HK-2 (cell line): ENCODE data around the gene ACYP1.
"Not testable (repeated sequence)": the region's sequence is repeated elsewhere in the genome, so short reads cannot be mapped to it uniquely, and the experiment has no call there.

Experiments
- DNase-seq: peaks from one replicate; pipeline ENCODE4 v3.0.0-alpha.2; 2018; ENCODE audit not compliant: unreplicated experiment

ACYP1 gene

GRCh38 chr14:75068294-75069120 lies 4.7 kb upstream of the ACYP1 start:
- DNase-seq, result no peak

- not testable (repeated sequence) for DNase-seq
These were observed 3.9 kb upstream of the ACYP1 start for GRCh38 chr14:75067765-75068164.

- no peak for DNase-seq
These were observed 3.4 kb upstream of the ACYP1 start for GRCh38 chr14:75067212-75067611.

GRCh38 chr14:75066691-75067090 lies 2.9 kb upstream of the ACYP1 start:
- no peak for DNase-seq

- no peak for DNase-seq
These were observed 362 bp upstream of the ACYP1 start for GRCh38 chr14:75064205-75064567.

GRCh38 chr14:75063013-75063412 lies 811 bp downstream of the ACYP1 start:
- no peak for DNase-seq

GRCh38 chr14:75060420-75060819 lies 3.4 kb downstream of the ACYP1 start:
- DNase-seq, result no peak

- no peak for DNase-seq
These were observed 4.2 kb downstream of the ACYP1 start for GRCh38 chr14:75059642-75060041.

GRCh38 chr14:75054421-75054820 lies 9.4 kb downstream of the ACYP1 start:
- DNase-seq, result no peak

GRCh38 chr14:75053396-75054291 lies 10.2 kb downstream of the ACYP1 start:
- DNase-seq, result no peak

- no peak for DNase-seq
These were observed 12.3 kb downstream of the ACYP1 start for GRCh38 chr14:75051556-75051899.

GRCh38 chr14:75050852-75051555 lies 12.8 kb downstream of the ACYP1 start, which contains the start of gene MLH3:
Gene MLH3, minus strand, starts transcription at chr14:75051467. Its CDS starts 1,812 bp downstream, at chr14:75049655.
- DNase-seq, result peak; percentile 89

- no peak for DNase-seq
These were observed 14.1 kb downstream of the ACYP1 start for GRCh38 chr14:75049731-75050201.

GRCh38 chr14:75049136-75049535 lies 14.7 kb downstream of the ACYP1 start:
- DNase-seq, result no peak

GRCh38 chr14:75048101-75048500 lies 15.7 kb downstream of the ACYP1 start:
- no peak for DNase-seq

- no peak for DNase-seq
These were observed 16.3 kb downstream of the ACYP1 start for GRCh38 chr14:75047506-75047905.

GRCh38 chr14:75046899-75047298 lies 16.9 kb downstream of the ACYP1 start:
- no peak for DNase-seq

- no peak for DNase-seq
These were observed 17.5 kb downstream of the ACYP1 start for GRCh38 chr14:75046275-75046674.

GRCh38 chr14:75044752-75045151 lies 19.1 kb downstream of the ACYP1 start:
- no peak for DNase-seq

GRCh38 chr14:75044322-75044721 lies 19.5 kb downstream of the ACYP1 start:
- DNase-seq, result no peak

- no peak for DNase-seq
These were observed 21.8 kb downstream of the ACYP1 start for GRCh38 chr14:75042035-75042434.

- DNase-seq, result no peak
These were observed 22.2 kb downstream of the ACYP1 start for GRCh38 chr14:75041613-75042012.
